CD4-positive, alpha-beta memory T cell (primary cell): Measurements from ENCODE around the gene CDHR4. TPM values are rescaled to one million over a fixed set of nuclear protein-coding genes. Genes with fewer than 3 reads are reported as not detected.

Experiments
- CTCF ChIA-PET: fragments of 350-600 bp; sonication (Branson Sonifier 250); formaldehyde crosslinking; loops from one replicate; lab custom pipeline; 2021; ENCODE audit warnings: inconsistent platforms; ENCODE audit not compliant: partially characterized antibody; lab: Charles Lee
- POLR2A ChIA-PET: fragments of 350-600 bp; sonication (Branson Sonifier 250); formaldehyde crosslinking; loops from one replicate; lab custom pipeline; 2021; ENCODE audit not compliant: partially characterized antibody; lab: Charles Lee
- DNase-seq, 5 donors: peaks; one replicate each; pipeline versions ENCODE4 v3.0.0 to v3.0.0-alpha.2; 2020 to 2022; ENCODE audit warnings: mixed read lengths in 1 of 5
- H3K27ac ChIP-seq: one replicate; pipeline ENCODE4 v1.7.0; 2013; ENCODE audit warnings: low read depth, low read length
- H3K27me3 ChIP-seq: 2 replicates; pipeline ENCODE4 v1.7.0; 2013; ENCODE audit warnings: mild to moderate bottlenecking, low read length, moderate library complexity; ENCODE audit not compliant: insufficient read depth
- H3K36me3 ChIP-seq: 2 replicates; pipeline ENCODE4 v1.7.0; 2013; ENCODE audit warnings: mild to moderate bottlenecking, low read length, moderate library complexity; ENCODE audit not compliant: insufficient read depth
- H3K4me1 ChIP-seq: 2 replicates; pipeline ENCODE4 v1.7.0; 2013; ENCODE audit warnings: mild to moderate bottlenecking, low read length, moderate library complexity; ENCODE audit not compliant: insufficient read depth
- H3K4me3 ChIP-seq, 2 donors: one replicate each; pipeline ENCODE4 v1.7.0; 2013; ENCODE audit warnings: low read length in 2 of 2, mild to moderate bottlenecking in 1 of 2
- H3K9me3 ChIP-seq, 2 donors: one replicate each; pipeline ENCODE4 v1.7.0; 2013; ENCODE audit warnings: low read length in 2 of 2, control low read depth in 1 of 2; ENCODE audit not compliant: control insufficient read depth in 1 of 2
- H3K27ac Mint-ChIP-seq, 7 donors: one replicate each; pipeline ENCODE4 v1.8.0; 2020 to 2021; ENCODE audit warnings: mixed read lengths in 7 of 7, mild to moderate bottlenecking in 6 of 7, inconsistent platforms in 3 of 7, moderate library complexity in 3 of 7
- H3K27me3 Mint-ChIP-seq, 2 donors: one replicate each; pipeline ENCODE4 v1.8.0; 2020 to 2021; ENCODE audit warnings: mixed read lengths in 2 of 2
- H3K36me3 Mint-ChIP-seq, 2 donors: one replicate each; pipeline ENCODE4 v1.8.0; 2020 to 2021; ENCODE audit warnings: mixed read lengths in 2 of 2, inconsistent platforms in 1 of 2, mild to moderate bottlenecking in 1 of 2
- H3K4me1 Mint-ChIP-seq, 4 donors: one replicate each; pipeline ENCODE4 v1.8.0; 2020 to 2021; ENCODE audit warnings: mixed read lengths in 4 of 4, mild to moderate bottlenecking in 1 of 4
- H3K4me3 Mint-ChIP-seq, 8 donors: one replicate each; pipeline ENCODE4 v1.8.0; 2020 to 2021; ENCODE audit warnings: mixed read lengths in 8 of 8, mild to moderate bottlenecking in 7 of 8, moderate library complexity in 6 of 8, inconsistent platforms in 3 of 8
- H3K9me3 Mint-ChIP-seq, 8 donors: one replicate each; pipeline ENCODE4 v1.8.0; 2020 to 2021; ENCODE audit warnings: mixed read lengths in 8 of 8, mild to moderate bottlenecking in 5 of 8, inconsistent platforms in 3 of 8, moderate library complexity in 1 of 8
- intact Hi-C: fragments of 100-400 bp; cut with micrococcal nuclease; formaldehyde crosslinking; loops from one replicate; pipeline ENCODE4 v1.15.1; 2023
- polyA plus RNA-seq, 2 donors: library from polyadenylated mRNA; unstranded; fragments of 300-500 nt; fragmentation: Illumina TruSeq; gene quantifications; one replicate each; pipeline ENCODE4 v1.2.3, GENCODE V29; 2021
- total RNA-seq, 2 experiments: library from RNA; stranded (reverse); gene quantifications; one replicate each; pipeline ENCODE4 v1.2.3, GENCODE V29; 2021

CDHR4 gene
- total and polyA plus RNA-seq, 4 experiments from 2014 or later = 0.17 TPM; not detected in 3

DNA sequence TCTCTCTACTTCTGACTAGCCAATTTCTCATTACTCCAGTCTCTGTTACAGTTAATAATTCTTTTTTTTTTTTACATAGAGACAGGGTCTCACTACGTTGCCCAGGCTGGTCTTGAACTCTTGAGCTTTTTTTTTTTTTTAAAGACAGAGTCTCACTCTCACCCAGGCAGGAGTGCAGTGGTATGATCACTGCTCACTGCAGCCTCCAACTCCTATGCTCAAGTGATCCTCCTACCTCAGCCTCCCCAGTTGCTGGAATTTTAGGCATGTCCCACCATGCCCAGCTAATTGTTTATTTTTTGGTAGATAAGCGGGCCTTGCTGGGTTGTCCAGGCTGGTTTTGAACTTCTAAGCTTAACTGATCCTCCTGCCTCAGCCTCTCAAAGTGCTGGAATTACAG lies 27.0 kb downstream of the CDHR4 start:
- DNase-seq = no peak
- no peak overlapping the region for H3K4me3 Mint-ChIP-seq
- Histone ChIP-seq H3K27ac (no peak overlapping the region), H3K36me3 (peaks cover 7% of the 10 kb centered on the region), H3K4me1 (peaks cover 37% of the 10 kb centered on the region), H3K4me3 (no peak overlapping the region), H3K9me3 (no peaks in the 10 kb centered on the region), H3K27me3 (no peaks in the 10 kb centered on the region)
- H3K4me1 Mint-ChIP-seq = peaks cover 25 to 59% (median 32%) of the 10 kb centered on the region in 4 donors
- ChIA-PET CTCF (interaction anchor here (1.2 kb wide), 3 partner anchors 16 to 233 kb away, joined by 3 read pairs; no protein-coding TSS in a partner anchor), POLR2A (interaction anchor here (0.6 kb wide), 1 partner anchor 199 kb away, joined by 4 read pairs; no protein-coding TSS in a partner anchor)
- intact Hi-C loops = no loop called here
- no peak overlapping the region for H3K27ac Mint-ChIP-seq
- H3K9me3 Mint-ChIP-seq = no peaks in the 10 kb centered on the region
- no peaks in the 10 kb centered on the region for H3K27me3 Mint-ChIP-seq
- H3K36me3 Mint-ChIP-seq = peaks cover 6 to 26% of the 10 kb centered on the region in 2 donors

DNA sequence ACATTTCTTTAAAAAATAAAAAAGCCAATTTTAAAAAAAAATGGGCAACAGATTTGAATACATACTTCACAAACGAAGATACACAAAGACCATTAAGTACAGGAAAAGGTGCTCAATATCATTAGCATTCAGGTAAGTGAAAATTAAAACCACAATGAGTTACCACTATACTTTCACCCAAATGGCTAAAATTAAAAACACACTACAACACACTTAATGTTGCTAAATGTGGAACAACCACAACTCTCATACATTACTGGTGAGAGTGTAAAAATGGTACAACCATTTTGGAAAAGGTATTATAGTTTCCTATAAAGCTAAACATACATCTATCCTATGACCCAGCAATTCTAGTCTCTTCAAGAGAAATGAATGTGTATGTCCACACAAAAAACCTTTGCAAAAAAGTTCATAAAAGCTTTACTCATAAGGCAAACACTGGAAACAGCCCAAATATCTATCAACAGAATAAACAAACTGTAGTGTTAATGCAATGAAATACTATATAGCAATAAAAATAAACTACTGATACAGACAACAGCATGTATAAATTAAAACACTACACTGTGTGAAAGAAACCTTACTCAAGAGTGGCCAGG lies 28.2 kb downstream of the CDHR4 start:
- H3K4me1 Mint-ChIP-seq = peaks cover 21 to 53% (median 32%) of the 10 kb centered on the region in 4 donors
- H3K4me1 ChIP-seq = peaks cover 37% of the 10 kb centered on the region
- no peak overlapping the region for H3K27ac ChIP-seq
- ChIA-PET CTCF (no interaction called here), POLR2A (no interaction called here)
- H3K27me3 ChIP-seq = no peaks in the 10 kb centered on the region
- H3K36me3 Mint-ChIP-seq = peaks cover 6 to 20% of the 10 kb centered on the region in 2 donors
- H3K27me3 Mint-ChIP-seq = no peaks in the 10 kb centered on the region
- H3K9me3 ChIP-seq = no peaks in the 10 kb centered on the region
- H3K4me3 Mint-ChIP-seq = no peak overlapping the region
- no peaks in the 10 kb centered on the region for H3K9me3 Mint-ChIP-seq
- no peak for DNase-seq
- intact Hi-C loops = no loop called here
- H3K36me3 ChIP-seq = peaks cover 7% of the 10 kb centered on the region
- no peak overlapping the region for H3K27ac Mint-ChIP-seq
- no peak overlapping the region for H3K4me3 ChIP-seq

DNA sequence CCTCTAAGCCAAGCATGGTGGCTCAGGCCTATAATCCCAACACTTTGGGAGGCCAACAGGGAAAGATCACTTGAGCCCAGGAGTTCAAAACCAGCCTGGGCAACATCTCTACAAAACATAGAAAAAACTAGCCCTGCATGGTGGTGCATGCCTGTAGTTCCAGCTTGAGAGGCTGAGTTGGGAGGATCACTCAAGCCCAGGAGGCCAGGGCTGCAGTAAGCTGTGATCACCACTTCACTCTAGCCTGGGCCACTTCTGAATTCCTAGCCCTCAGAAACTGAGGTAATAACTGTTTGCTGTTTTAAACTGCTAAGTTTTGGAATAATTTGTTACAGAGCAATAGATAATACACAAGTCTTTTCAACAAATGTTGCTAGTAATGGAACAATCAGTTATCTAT lies 29.7 kb downstream of the CDHR4 start:
- H3K36me3 Mint-ChIP-seq = peaks cover 8 to 20% of the 10 kb centered on the region in 2 donors
- H3K27ac Mint-ChIP-seq = peak overlapping the region in 3 of 7 donors; percentile 1 to 8 (median 1)
- no peak overlapping the region for H3K4me3 ChIP-seq
- H3K4me1 ChIP-seq = peaks cover 34% of the 10 kb centered on the region
- H3K9me3 ChIP-seq = no peaks in the 10 kb centered on the region
- H3K27me3 ChIP-seq = no peaks in the 10 kb centered on the region
- H3K4me3 Mint-ChIP-seq = no peak overlapping the region
- no peaks in the 10 kb centered on the region for H3K9me3 Mint-ChIP-seq
- no peaks in the 10 kb centered on the region for H3K27me3 Mint-ChIP-seq
- no peak overlapping the region for H3K27ac ChIP-seq
- ChIA-PET CTCF (interaction anchor here (1.4 to 1.8 kb wide), 2 partner anchors 13 to 69 kb away, joined by 3 to 4 read pairs; no protein-coding TSS in a partner anchor), POLR2A (interaction anchor here (0.7 kb wide), 1 partner anchor 241 kb away, joined by 3 read pairs; no protein-coding TSS in a partner anchor)
- DNase-seq = no peak
- peaks cover 22 to 46% (median 26%) of the 10 kb centered on the region in 4 donors for H3K4me1 Mint-ChIP-seq
- peaks cover under 1% of the 10 kb centered on the region for H3K36me3 ChIP-seq
- intact Hi-C loops = no loop called here

DNA sequence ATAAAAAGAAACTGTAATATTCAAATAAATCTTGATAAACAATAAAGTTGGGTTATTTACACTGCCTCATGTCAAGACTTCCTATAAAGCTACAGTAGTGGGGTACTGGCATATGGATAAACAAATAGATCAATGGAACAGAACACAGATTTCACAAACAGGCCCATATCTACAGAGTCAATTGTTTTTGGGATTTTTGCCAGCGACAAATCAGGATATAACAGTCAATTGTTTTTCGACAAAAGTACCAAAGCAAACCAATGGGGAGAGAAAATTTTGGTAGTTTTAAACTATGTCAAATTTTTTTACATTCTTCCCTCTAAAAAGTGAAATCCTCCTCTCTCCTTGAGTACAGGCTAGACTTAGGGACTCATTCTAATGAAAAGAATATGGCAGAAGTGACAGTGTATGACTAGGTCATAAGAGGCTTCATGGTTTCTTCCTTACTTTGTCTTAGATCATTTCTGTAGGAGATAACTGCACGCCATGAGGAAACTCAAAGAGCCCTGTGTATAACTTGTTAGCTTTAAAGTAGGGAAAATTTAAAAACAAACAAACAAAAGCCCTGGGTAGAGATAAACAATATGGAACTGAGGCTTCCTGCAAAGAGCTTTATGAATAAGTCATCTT lies 30.3 kb downstream of the CDHR4 start:
- no peak overlapping the region for H3K4me3 Mint-ChIP-seq
- intact Hi-C loops = no loop called here
- POLR2A ChIA-PET = no interaction called here

DNA sequence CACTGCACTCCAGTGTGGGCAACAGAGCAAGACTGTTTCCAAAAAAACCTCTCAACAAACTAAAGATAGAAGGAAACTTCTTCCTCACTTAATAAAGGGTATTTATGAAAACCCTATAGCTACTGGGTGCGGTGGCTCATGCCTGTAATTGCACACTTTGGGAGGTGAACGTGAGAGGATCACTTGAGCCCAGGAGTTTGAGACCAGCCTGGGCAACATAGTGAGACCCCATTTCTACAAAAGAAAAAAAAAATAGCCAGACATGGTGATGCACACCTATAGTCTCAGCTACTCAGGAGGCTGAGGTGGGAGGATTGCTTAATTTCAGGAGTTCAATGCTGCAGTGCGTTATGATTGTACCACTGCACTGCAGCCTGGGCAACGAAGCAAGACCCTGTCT lies 35.7 kb downstream of the CDHR4 start:
- POLR2A ChIA-PET = interaction anchor here (1.0 kb wide), 1 partner anchor 22 kb away, joined by 3 read pairs; the partner anchor contains the start of gene IP6K1

More for the DNA sequence above, 30.3 kb downstream of the CDHR4 start:
- Mint-ChIP-seq H3K36me3 (peaks cover 10 to 17% of the 10 kb centered on the region in 2 donors), H3K27me3 (no peaks in the 10 kb centered on the region), H3K27ac (peak overlapping the region in 1 of 7 donors; percentile 8), H3K4me1 (peaks cover 21 to 47% (median 22%) of the 10 kb centered on the region in 4 donors), H3K9me3 (no peaks in the 10 kb centered on the region)
- H3K4me3 ChIP-seq = no peak overlapping the region
- H3K27me3 ChIP-seq = no peaks in the 10 kb centered on the region
- H3K27ac ChIP-seq = no peak overlapping the region
- no peak for DNase-seq
- no peaks in the 10 kb centered on the region for H3K9me3 ChIP-seq
- H3K4me1 ChIP-seq = peaks cover 30% of the 10 kb centered on the region
- H3K36me3 ChIP-seq = no peaks in the 10 kb centered on the region
- CTCF ChIA-PET = interaction anchor here (0.7 to 1.8 kb wide), 2 partner anchors 10 to 12 kb away, joined by 3 read pairs; no protein-coding TSS in a partner anchor

DNA sequence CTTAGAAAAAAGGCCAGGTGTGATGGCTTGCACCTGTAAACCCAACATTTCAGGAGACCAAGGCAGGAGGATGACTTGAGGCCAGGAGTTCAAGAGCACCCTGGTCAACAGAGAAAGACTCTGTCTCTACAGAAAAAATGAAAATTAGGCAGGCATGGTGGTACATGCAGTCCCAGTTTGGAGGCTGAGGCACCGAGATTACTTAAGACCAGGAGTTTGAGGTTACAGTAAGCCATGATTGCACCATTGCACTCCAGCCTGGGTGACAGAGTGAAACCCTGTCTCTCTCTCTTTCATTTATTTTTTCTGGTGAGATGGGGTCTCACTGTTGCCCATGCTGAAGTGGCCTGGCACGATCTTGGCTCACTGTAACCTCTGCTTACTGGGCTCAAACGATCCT lies 38.0 kb downstream of the CDHR4 start:
- Histone ChIP-seq H3K4me1 (no peaks in the 10 kb centered on the region), H3K9me3 (no peaks in the 10 kb centered on the region), H3K27me3 (no peaks in the 10 kb centered on the region), H3K36me3 (no peaks in the 10 kb centered on the region), H3K4me3 (no peak overlapping the region), H3K27ac (no peak overlapping the region)
- POLR2A ChIA-PET = no interaction called here
- Mint-ChIP-seq H3K27me3 (no peaks in the 10 kb centered on the region), H3K4me1 (peaks cover 18 to 27% (median 20%) of the 10 kb centered on the region in 4 donors), H3K9me3 (no peaks in the 10 kb centered on the region), H3K36me3 (peaks cover 4 to 7% of the 10 kb centered on the region in 2 donors), H3K4me3 (no peak overlapping the region), H3K27ac (no peak overlapping the region)
- no peak for DNase-seq
- intact Hi-C loops = no loop called here
- CTCF ChIA-PET = no interaction called here

More for the DNA sequence above, 35.7 kb downstream of the CDHR4 start:
- H3K27me3 ChIP-seq = no peaks in the 10 kb centered on the region
- Mint-ChIP-seq H3K36me3 (peaks cover 4 to 9% of the 10 kb centered on the region in 2 donors), H3K27me3 (no peaks in the 10 kb centered on the region), H3K27ac (no peak overlapping the region), H3K4me1 (peaks cover 8 to 26% (median 12%) of the 10 kb centered on the region in 4 donors), H3K4me3 (no peak overlapping the region), H3K9me3 (no peaks in the 10 kb centered on the region)
- no peak overlapping the region for H3K4me3 ChIP-seq
- CTCF ChIA-PET = no interaction called here
- no peak for DNase-seq
- no peaks in the 10 kb centered on the region for H3K36me3 ChIP-seq
- intact Hi-C loops = no loop called here
- no peaks in the 10 kb centered on the region for H3K9me3 ChIP-seq
- H3K4me1 ChIP-seq = no peaks in the 10 kb centered on the region
- no peak overlapping the region for H3K27ac ChIP-seq

DNA sequence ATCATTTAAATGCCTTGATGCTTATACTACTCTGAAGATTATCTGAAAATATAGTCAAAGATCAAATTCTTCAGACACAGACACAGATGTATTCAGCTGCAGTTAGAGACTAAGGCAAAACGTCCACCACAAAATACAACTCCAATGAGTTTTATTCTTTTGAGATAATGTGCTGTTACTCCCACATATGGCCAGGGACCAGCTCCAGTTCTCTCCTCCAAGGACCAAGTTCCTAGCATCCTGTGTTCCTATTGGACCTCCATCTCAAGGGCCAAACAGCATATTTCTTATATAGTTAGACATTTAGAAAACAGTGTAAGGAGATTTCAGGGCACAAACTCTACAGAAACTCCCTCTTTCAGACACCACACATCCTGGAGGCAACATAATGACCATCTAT lies 40.4 kb downstream of the CDHR4 start:
- Histone ChIP-seq H3K27ac (no peak overlapping the region), H3K27me3 (no peaks in the 10 kb centered on the region), H3K36me3 (no peaks in the 10 kb centered on the region), H3K4me1 (peaks cover 5% of the 10 kb centered on the region), H3K9me3 (no peaks in the 10 kb centered on the region), H3K4me3 (no peak overlapping the region)
- H3K36me3 Mint-ChIP-seq = peaks cover 0 to 5% of the 10 kb centered on the region in 2 donors
- ChIA-PET CTCF (interaction anchor here (0.8 kb wide), 1 partner anchor 10 kb away, joined by 3 read pairs; no protein-coding TSS in a partner anchor), POLR2A (no interaction called here)
- intact Hi-C loops = no loop called here
- no peaks in the 10 kb centered on the region for H3K27me3 Mint-ChIP-seq
- no peak for DNase-seq
- no peaks in the 10 kb centered on the region for H3K9me3 Mint-ChIP-seq
- H3K27ac Mint-ChIP-seq = peak overlapping the region in 2 of 7 donors; percentile 34 to 43
- no peak overlapping the region for H3K4me3 Mint-ChIP-seq
- H3K4me1 Mint-ChIP-seq = peaks cover 24 to 36% (median 31%) of the 10 kb centered on the region in 4 donors
